Testis (tissue), 3 donors: Measurements from ENCODE around the gene ETFA. TPM values are rescaled to one million over a fixed set of nuclear protein-coding genes. Genes with fewer than 3 reads are reported as not detected.

Source experiments
- DNase-seq: peaks from one replicate; pipeline ENCODE4 v3.0.0-alpha.2; 2019
- H3K27ac ChIP-seq, 2 donors: fragments of 200-600 bp; sonication (generic); one replicate each; pipeline ENCODE4 v1.5.1; 2019
- H3K27me3 ChIP-seq: fragments of 200-600 bp; sonication (generic); one replicate; pipeline ENCODE4 v1.5.1; 2019
- H3K36me3 ChIP-seq: fragments of 200-600 bp; sonication (generic); one replicate; pipeline ENCODE4 v1.5.1; 2017; ENCODE audit warnings: low read depth; ENCODE audit errors: missing control alignments
- H3K4me1 ChIP-seq: fragments of 200-600 bp; sonication (generic); one replicate; pipeline ENCODE4 v1.5.1; 2019
- H3K4me3 ChIP-seq, 2 donors: fragments of 200-600 bp; sonication (generic); one replicate each; pipeline ENCODE4 v1.5.1; 2017 to 2019
- H3K9me3 ChIP-seq: fragments of 200-600 bp; sonication (generic); one replicate; pipeline ENCODE4 v1.5.1; 2017
- CTCF ChIP-seq, 3 experiments: fragments of 450-650 bp in 2 of 3; fragments of 200-600 bp in 1 of 3; sonication (generic) in 1 of 3; IDR thresholded peaks; one replicate each; pipeline ENCODE4 v1.5.1; 2016 to 2019; ENCODE audit warnings: antibody characterized with exemption in 3 of 3, mild to moderate bottlenecking in 2 of 3, moderate library complexity in 1 of 3
- POLR2A ChIP-seq: fragments of 450-650 bp; IDR thresholded peaks from one replicate; pipeline ENCODE4 v1.6.1; 2017; ENCODE audit warnings: antibody characterized with exemption, mild to moderate bottlenecking, moderate library complexity
- WGBS, 2 donors: methylation state at CpG; one replicate each; pipeline ENCODE4 v1.1.5; 2018; 5-methylcytosine and 5-hydroxymethylcytosine counted together
- intact Hi-C: fragments of 100-400 bp; cut with DNase I; formaldehyde crosslinking; loops from one replicate; pipeline ENCODE4 v1.15.1; 2023; ENCODE audit warnings: low total_unique reads
- polyA plus RNA-seq: library from polyadenylated mRNA; stranded (reverse); fragments of 350-450 nt; fragmentation: Illumina TruSeq; extraction: RNeasy Lipid Tissue Mini Kit (QIAGEN cat#74804); gene quantifications from one replicate; pipeline ENCODE4 v1.2.3, GENCODE V29; 2014; ENCODE audit warnings: low read depth, low replicate concordance; ENCODE audit not compliant: insufficient read depth
- total RNA-seq, 2 donors: library from RNA; depleted of rRNA; stranded (reverse); fragments of >200 nt; gene quantifications; one replicate each; pipeline ENCODE4 v1.2.3, GENCODE V29; 2016

The ETFA gene
- total and polyA plus RNA-seq, 3 donors from 2014 or later, result 58.3 to 72.7 (median 72.1) TPM

GRCh38 chr15:76215634-76216033 lies 95.6 kb downstream of the ETFA start:
- no peak for TF ChIP-seq CTCF (IDR thresholded peaks at IDR 0.05)
- TF ChIP-seq POLR2A, result no peak
- Histone ChIP-seq H3K27ac (no peak overlapping the region), H3K36me3 (no peaks in the 10 kb centered on the region), H3K4me3 (no peak overlapping the region), H3K27me3 (no peaks in the 10 kb centered on the region), H3K9me3 (no peaks in the 10 kb centered on the region), H3K4me1 (no peaks in the 10 kb centered on the region)
- intact Hi-C loops, result no loop called here
- DNase-seq, result no peak
- 92 to 100% methylated on average over 1 of the region's 1 CpG for WGBS, 2 donors

- Histone ChIP-seq H3K27me3 (no peaks in the 10 kb centered on the region), H3K4me1 (no peaks in the 10 kb centered on the region), H3K36me3 (no peaks in the 10 kb centered on the region), H3K27ac (no peak overlapping the region), H3K4me3 (no peak overlapping the region), H3K9me3 (no peaks in the 10 kb centered on the region)
- DNase-seq, result no peak
- intact Hi-C loops, result no loop called here
- 71 to 82% methylated on average over 3 of the region's 3 CpGs for WGBS, 2 donors
- TF ChIP-seq CTCF (IDR thresholded peaks at IDR 0.05) (no peak), POLR2A (no peak)
Measured at GRCh38 chr15:76209942-76210341, 101.3 kb downstream of the ETFA start.

GRCh38 chr15:76209523-76209922 lies 101.7 kb downstream of the ETFA start:
- 91% methylated on average over 1 of the region's 1 CpG; no CpG with 5 or more reads in 1 of the 2 donors for WGBS, 2 donors
- intact Hi-C loops, result no loop called here
- no peak for DNase-seq
- no peak overlapping the region for H3K4me3 ChIP-seq
- no peaks in the 10 kb centered on the region for H3K36me3 ChIP-seq
- TF ChIP-seq CTCF (IDR thresholded peaks at IDR 0.05) (no peak), POLR2A (no peak)
- H3K4me1 ChIP-seq, result no peaks in the 10 kb centered on the region
- no peaks in the 10 kb centered on the region for H3K27me3 ChIP-seq
- H3K27ac ChIP-seq, result no peak overlapping the region
- H3K9me3 ChIP-seq, result no peaks in the 10 kb centered on the region

DNA sequence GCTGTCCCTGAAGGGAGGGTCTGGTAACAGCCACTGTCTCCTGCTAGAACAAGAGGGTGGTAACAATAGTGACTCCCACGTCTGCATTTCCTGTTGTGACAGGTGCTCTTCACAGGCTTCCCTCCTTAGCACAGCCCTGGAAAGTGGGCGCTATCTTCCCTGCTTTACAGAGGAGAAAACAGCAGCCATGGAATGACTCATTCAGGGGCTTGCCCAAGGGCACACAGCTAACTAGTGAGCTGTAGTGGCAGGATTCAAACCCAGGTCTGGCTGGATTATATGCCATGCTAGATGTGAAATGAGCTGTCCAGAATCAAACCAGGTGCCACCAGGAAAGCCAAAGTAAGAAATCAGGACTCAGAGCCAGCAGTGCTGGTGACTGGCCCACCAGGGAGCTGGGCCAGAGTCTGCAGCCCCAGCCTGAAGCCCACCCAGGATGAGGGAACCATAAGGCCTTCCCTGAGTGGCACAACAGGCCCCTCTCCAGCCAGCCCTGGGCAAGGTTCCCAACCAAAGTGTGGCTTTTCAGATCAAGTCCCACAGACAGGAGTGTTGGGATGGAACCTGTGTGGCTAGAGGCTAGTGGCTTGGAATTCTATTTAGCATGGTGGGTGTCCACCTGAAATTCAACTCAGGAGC lies 102.4 kb downstream of the ETFA start:
- Histone ChIP-seq H3K36me3 (no peaks in the 10 kb centered on the region), H3K9me3 (no peaks in the 10 kb centered on the region), H3K27me3 (no peaks in the 10 kb centered on the region)

More for the DNA sequence above, 102.4 kb downstream of the ETFA start:
- no peaks in the 10 kb centered on the region for H3K4me1 ChIP-seq
- H3K27ac ChIP-seq, result no peak overlapping the region
- no peak for TF ChIP-seq POLR2A
- TF ChIP-seq CTCF (IDR thresholded peaks at IDR 0.05), result no peak
- DNase-seq, result no peak
- intact Hi-C loops, result no loop called here
- no peak overlapping the region for H3K4me3 ChIP-seq
- 83% methylated on average over 2 of the region's 2 CpGs; no CpG with 5 or more reads in 1 of the 2 donors for whole genome bisulfite sequencing, 2 donors
